Tracheal epithelial cell (primary cell): ENCODE results near the gene ST8SIA6. TPM values are rescaled to one million over a fixed set of nuclear protein-coding genes. Genes with fewer than 3 reads are reported as not detected.

Experiments used
- total RNA-seq: library from RNA; depleted of rRNA; stranded (reverse); fragments of >200 nt; gene quantifications from 2 replicates; pipeline ENCODE4 v1.2.1, GENCODE V29; 2014

The ST8SIA6 gene, protein sequence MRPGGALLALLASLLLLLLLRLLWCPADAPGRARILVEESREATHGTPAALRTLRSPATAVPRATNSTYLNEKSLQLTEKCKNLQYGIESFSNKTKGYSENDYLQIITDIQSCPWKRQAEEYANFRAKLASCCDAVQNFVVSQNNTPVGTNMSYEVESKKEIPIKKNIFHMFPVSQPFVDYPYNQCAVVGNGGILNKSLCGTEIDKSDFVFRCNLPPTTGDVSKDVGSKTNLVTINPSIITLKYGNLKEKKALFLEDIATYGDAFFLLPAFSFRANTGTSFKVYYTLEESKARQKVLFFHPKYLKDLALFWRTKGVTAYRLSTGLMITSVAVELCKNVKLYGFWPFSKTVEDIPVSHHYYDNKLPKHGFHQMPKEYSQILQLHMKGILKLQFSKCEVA
- total RNA-seq = 0.64 TPM in 1 of 2 replicates, not detected in the other

GRCh38 chr10:17454161-17455014, at the start of gene ST8SIA6:
TSS of gene ST8SIA6 (minus strand) at chr10:17454595. CDS start at chr10:17454255, 340 bp downstream.

Other genes with a start within 250 kb of the ST8SIA6 start
- gene VIM, start 226.4 kb downstream of the ST8SIA6 start, total RNA-seq = 168 and 947 TPM in 2 replicates
- gene HACD1, start 162.8 kb upstream of the ST8SIA6 start, total RNA-seq = 27.7 and 33.0 TPM in 2 replicates
- 24.1 and 28.9 TPM in 2 replicates for gene STAM, start 189.6 kb upstream of the ST8SIA6 start, total RNA-seq